GM12878 (cell line): ENCODE results near the gene SACM1L. TPM values are rescaled to one million over a fixed set of nuclear protein-coding genes. Genes with fewer than 3 reads are reported as not detected.

Experiments
- ATAC-seq: fragments of 200-7000 bp; cut with Tn5 transposase; 3 replicates; pipeline ENCODE4 v1.9.1; 2020; ENCODE audit warnings: mild to moderate bottlenecking, moderate library complexity
- BruUV-seq: library from RNA; stranded (reverse); fragments of 400-500 nt; replicated peaks from 2 replicates; lab custom pipeline; 2021; lab: Mats Ljungman, UMichigan
- CTCF ChIA-PET: fragments of 300-600 bp; sonication (Branson Sonifier 250); formaldehyde crosslinking; extraction: SDS; loops from one replicate; lab custom pipeline; 2021; ENCODE audit warnings: inconsistent platforms; lab: Yijun Ruan, JAX
- POLR2A ChIA-PET: fragments of 350-600 bp; formaldehyde crosslinking; extraction: SDS; loops from one replicate; lab custom pipeline; 2021; ENCODE audit warnings: inconsistent platforms; lab: Charles Lee
- RAD21 ChIA-PET: fragments of 300-600 bp; sonication (Branson Sonifier 250); formaldehyde crosslinking; loops from one replicate; lab custom pipeline; 2023; ENCODE audit warnings: antibody characterized with exemption; ENCODE audit not compliant: unreplicated experiment; lab: Charles Lee
- SMC1A ChIA-PET: fragments of 300-600 bp; sonication (Branson Sonifier 250); formaldehyde crosslinking; loops from one replicate; lab custom pipeline; 2023; ENCODE audit not compliant: unreplicated experiment, uncharacterized antibody; lab: Charles Lee
- DNase-seq: peaks from one replicate; pipeline ENCODE4 v3.0.0-alpha.2; 2011; ENCODE audit warnings: low read depth, low spot score
- FAIRE-seq: peaks from 3 replicates; lab custom pipeline; 2011; peaks lifted over from hg19 to GRCh38; lab: Jason Lieb, UNC
- H2AFZ ChIP-seq: 2 replicates; pipeline ENCODE4 v1.6.0; 2011; ENCODE audit warnings: low read depth, low read length, control low read depth; ENCODE audit not compliant: control insufficient read depth
- H3K27ac ChIP-seq: 2 replicates; pipeline ENCODE4 v1.5.1; 2011; ENCODE audit warnings: control low read depth; ENCODE audit not compliant: control insufficient read depth, insufficient read depth
- H3K27me3 ChIP-seq, 2 experiments: replicated peaks in 1 of 2; 2 replicates each; pipeline versions ENCODE4 v1.6.0 to v1.6.1; 2011; ENCODE audit warnings: low read length in 1 of 2; ENCODE audit not compliant: control insufficient read depth in 2 of 2, insufficient read depth in 2 of 2
- H3K36me3 ChIP-seq, 2 experiments: 2 replicates each; pipeline ENCODE4 v1.5.1; 2011; ENCODE audit warnings: low read length in 1 of 2; ENCODE audit not compliant: control insufficient read depth in 2 of 2, insufficient read depth in 2 of 2
- H3K4me1 ChIP-seq: 2 replicates; pipeline ENCODE4 v1.6.1; 2011; ENCODE audit warnings: mild to moderate bottlenecking, low read length, moderate library complexity, mixed read lengths; ENCODE audit not compliant: control insufficient read depth, insufficient read depth
- H3K4me2 ChIP-seq: 2 replicates; pipeline ENCODE4 v1.6.0; 2011; ENCODE audit warnings: control low read depth; ENCODE audit not compliant: control insufficient read depth, insufficient read depth
- H3K4me3 ChIP-seq: fragments of 200-600 bp; sonication (generic); 2 replicates; pipeline ENCODE4 v1.5.1; 2016
- H3K79me2 ChIP-seq: 2 replicates; pipeline ENCODE4 v1.6.0; 2011; ENCODE audit warnings: low read length; ENCODE audit not compliant: control insufficient read depth, insufficient read depth
- H3K9ac ChIP-seq: 2 replicates; pipeline ENCODE4 v1.8.0; 2011; ENCODE audit warnings: low read length, control low read depth, mixed read lengths; ENCODE audit not compliant: control insufficient read depth, insufficient read depth
- H3K9me3 ChIP-seq: replicated peaks from 3 replicates; pipeline ENCODE4 v1.5.1; 2011; ENCODE audit warnings: mild to moderate bottlenecking, low read length; ENCODE audit not compliant: control insufficient read depth, insufficient read depth
- H4K20me1 ChIP-seq: 2 replicates; pipeline ENCODE4 v1.6.0; 2011; ENCODE audit not compliant: control insufficient read depth, insufficient read depth
- HDGF ChIP-seq: fragments of 450-650 bp; IDR thresholded peaks from 2 replicates; pipeline ENCODE4 v1.6.1; 2016; ENCODE audit warnings: antibody characterized with exemption
- NR2F1 ChIP-seq: fragments of 450-650 bp; conservative IDR thresholded peaks from 2 replicates; pipeline ENCODE4 v1.6.1; 2017; ENCODE audit warnings: mild to moderate bottlenecking
- POLR2A ChIP-seq: IDR thresholded peaks from 2 replicates; pipeline ENCODE4 v1.6.1; 2011; ENCODE audit warnings: low read depth, mild to moderate bottlenecking, low read length
- RAD21 ChIP-seq: IDR thresholded peaks from 2 replicates; pipeline ENCODE4 v1.6.1; 2011; ENCODE audit warnings: mild to moderate bottlenecking, low read depth, low read length, moderate library complexity; ENCODE audit not compliant: insufficient read depth
- SMAD1 ChIP-seq: fragments of 450-650 bp; IDR thresholded peaks from 2 replicates; pipeline ENCODE4 v1.6.1; 2018; ENCODE audit warnings: mild to moderate bottlenecking, low read depth; ENCODE audit not compliant: partially characterized antibody
- SREBF1 ChIP-seq: IDR thresholded peaks from 2 replicates; pipeline ENCODE4 v1.6.1; 2012; ENCODE audit warnings: mild to moderate bottlenecking, low read length
- TAF1 ChIP-seq: IDR thresholded peaks from 2 replicates; pipeline ENCODE4 v1.6.1; 2011; ENCODE audit warnings: mild to moderate bottlenecking, low read depth, low read length, borderline replicate concordance
- TCF12 ChIP-seq: IDR thresholded peaks from 2 replicates; pipeline ENCODE4 v1.6.1; 2011; ENCODE audit warnings: low read depth, mild to moderate bottlenecking, low read length
- WGBS: methylation state at CpG from one replicate; pipeline ENCODE4 v1.1.6; 2016; ENCODE audit warnings: low lambda C conversion rate; ENCODE audit not compliant: insufficient replicate concordance, insufficient coverage; ENCODE audit errors: missing lambda C conversion rate; 5-methylcytosine and 5-hydroxymethylcytosine counted together
- in situ Hi-C: fragments of 300-500 bp; cut with MboI; formaldehyde crosslinking; loops from 9 replicates; pipeline ENCODE4 v1.14.3; 2018; ENCODE audit warnings: mixed read lengths
- intact Hi-C: fragments of 100-400 bp; cut with micrococcal nuclease; formaldehyde crosslinking; loops from one replicate; pipeline ENCODE4 v1.14.2; 2022; ENCODE audit not compliant: unreplicated experiment
- polyA plus RNA-seq, 11 experiments: library from polyadenylated mRNA; depleted of rRNA in 4 of 11; unstranded in 6 of 11; stranded (reverse) in 5 of 11; fragments of >200 nt; fragmentation: Nextera tagmentation in 4 of 11; fragmentation: Illumina TruSeq in 1 of 11; extraction: Ambion mirVana in 4 of 11; extraction: Trizol in 1 of 11; gene quantifications; 1 replicate in 1 of 11; 2 replicates in 10 of 11; pipeline versions ENCODE4 v1.2.1 to v1.2.3, GENCODE V29; 2011 to 2016; ENCODE audit warnings: inconsistent platforms in 2 of 11, missing spikeins in 2 of 11, low read depth in 1 of 11
- total RNA-seq, 4 experiments: library from RNA; depleted of rRNA in 3 of 4; stranded (reverse); fragments of >200 nt in 3 of 4; fragmentation: Illumina TruSeq in 1 of 4; extraction: Trizol in 1 of 4; gene quantifications; 2 replicates each; pipeline versions ENCODE4 v1.2.1 to v1.2.3, GENCODE V29; 2013 to 2021
- TF ChIP-seq, protein P1 (sequence below): fragments of 450-650 bp; IDR thresholded peaks from 2 replicates; pipeline ENCODE4 v1.6.1; 2017; ENCODE audit warnings: mild to moderate bottlenecking, moderate library complexity
- TF ChIP-seq, protein P2 (sequence below): fragments of 450-650 bp; conservative IDR thresholded peaks from 2 replicates; pipeline ENCODE4 v1.6.1; 2017; ENCODE audit warnings: mild to moderate bottlenecking, moderate library complexity
- TF ChIP-seq, protein P3 (sequence below): IDR thresholded peaks from 2 replicates; pipeline ENCODE4 v1.6.1; 2011; ENCODE audit warnings: borderline replicate concordance, low read depth, mild to moderate bottlenecking, moderate library complexity, mixed read lengths, low read length; ENCODE audit not compliant: insufficient read depth; ENCODE audit errors: extremely low read length
- TF ChIP-seq, protein P4 (sequence below): IDR thresholded peaks from 2 replicates; pipeline ENCODE4 v1.6.1; 2011; ENCODE audit warnings: mild to moderate bottlenecking, low read depth, low read length, moderate library complexity; ENCODE audit not compliant: insufficient replicate concordance

The SACM1L gene
- total and polyA plus RNA-seq, 10 of the 15 experiments (the other 5 are each of a cell fraction or from before 2014, with no cell fraction given) = 16.5 to 48.3 (median 28.9) TPM

DNA sequence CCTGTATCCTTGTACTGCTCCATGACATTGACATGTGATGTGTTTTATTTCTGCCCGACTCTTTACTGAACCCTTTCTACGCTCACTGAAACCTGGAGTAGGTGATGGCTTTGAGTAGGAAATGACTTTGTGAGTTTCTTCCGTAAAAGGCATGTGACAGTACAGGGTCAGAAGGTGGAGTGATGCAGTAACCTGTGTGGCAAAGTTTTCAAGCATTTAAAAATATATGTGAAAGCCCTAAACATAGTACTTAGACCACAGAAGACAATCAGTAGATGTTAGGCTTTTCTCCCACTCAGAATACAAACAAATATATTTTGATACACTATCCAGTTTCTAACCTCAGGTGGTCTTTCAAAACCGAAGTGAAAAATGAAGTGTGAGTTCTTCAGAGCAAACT lies 31.3 kb upstream of the SACM1L start (continued):
- TF ChIP-seq RAD21 = no peak

DNA sequence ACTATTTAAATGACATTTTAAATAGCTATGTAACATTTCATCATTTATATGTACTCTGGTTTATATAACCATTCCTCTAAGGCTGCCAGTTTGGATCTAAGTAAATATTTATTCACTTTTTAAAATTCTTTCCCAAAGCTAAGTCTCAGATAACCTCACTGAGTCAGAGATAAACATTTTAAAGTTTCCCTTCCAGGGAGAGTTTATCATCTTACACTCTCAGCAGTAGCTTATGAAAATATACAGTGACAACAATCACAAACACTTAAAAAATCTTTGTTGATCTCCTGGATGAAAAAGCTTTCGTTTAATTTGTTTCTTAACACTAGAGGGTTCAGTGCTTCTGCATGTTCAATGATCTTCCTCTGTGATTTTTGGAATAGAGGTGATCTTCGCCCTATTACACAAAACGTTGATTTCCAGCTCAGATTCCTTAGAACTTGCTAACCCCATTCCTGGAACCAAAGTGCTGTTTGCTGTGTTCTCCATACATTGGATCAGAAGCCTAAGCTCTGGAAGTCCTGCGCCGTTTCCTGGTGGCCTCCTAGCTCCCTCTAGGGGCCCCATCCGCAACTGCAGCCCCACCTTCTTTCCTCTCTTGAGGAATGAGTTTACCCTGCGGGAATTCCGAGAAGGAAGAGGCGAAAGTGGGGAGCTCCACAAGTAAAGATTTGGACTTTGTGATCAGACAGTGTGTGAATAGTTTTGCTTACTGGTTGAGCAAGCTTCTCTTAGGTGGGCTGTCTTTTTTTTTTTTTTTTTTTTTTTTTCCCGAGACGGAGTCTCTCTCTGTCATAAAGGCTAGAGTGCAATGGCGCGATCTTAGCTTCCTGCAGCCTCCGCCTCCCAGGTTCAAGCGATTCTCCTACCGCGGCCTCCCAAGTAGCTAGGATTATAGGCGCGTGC lies 29.3 kb upstream of the SACM1L start:
- Histone ChIP-seq H3K27ac (no peak overlapping the region), H4K20me1 (no peaks in the 10 kb centered on the region; the same call in 1 of the 2 replicates), H3K9me3 (no peaks in the 10 kb centered on the region), H3K79me2 (peaks cover 12% of the 10 kb centered on the region), H3K4me3 (no peak overlapping the region), H2AFZ (no peak overlapping the region), H3K27me3 (no peaks in the 10 kb centered on the region), H3K36me3 (peaks cover 0 to 3% of the 10 kb centered on the region in 2 experiments; a peak in 2 of 4 replicates), H3K9ac (no peak overlapping the region), H3K4me2 (no peak overlapping the region), H3K4me1 (peaks cover 41% of the 10 kb centered on the region)
- 32% methylated on average over 13 of the region's 19 CpGs for WGBS
- in situ Hi-C loops = loop anchor here (5.0 to 10.0 kb wide), 4 partner anchors 63 to 623 kb away; partner anchors contain the start of gene TMEM158
- ChIA-PET RAD21 (interaction anchor here (0.7 to 3.0 kb wide), 38 partner anchors 9 to 661 kb away, joined by 3 to 40 read pairs (median 4); partner anchors contain the start of genes LIMD1 and SACM1L), SMC1A (interaction anchor here (0.6 to 3.8 kb wide), 51 partner anchors 9 to 625 kb away, joined by 3 to 55 read pairs (median 5); partner anchors contain the start of genes LIMD1 and SACM1L), POLR2A (interaction anchor here (0.5 to 1.9 kb wide), 12 partner anchors 9 to 336 kb away, joined by 3 to 11 read pairs (median 4); partner anchors contain the start of genes LIMD1 and SACM1L), CTCF (interaction anchor here (0.7 to 13.5 kb wide), 94 partner anchors 10 to 675 kb away, joined by 3 to 259 read pairs (median 4); partner anchors contain the start of genes CXCR6, LIMD1 and SACM1L)
- intact Hi-C loops = loop anchor here (1.0 to 10.0 kb wide), 4 partner anchors 48 to 623 kb away; no protein-coding TSS in a partner anchor
- FAIRE-seq (no peak), ATAC-seq (no peak), DNase-seq (peak; percentile 20)
- BruUV-seq = no TSS peak
- TF ChIP-seq, protein P1, sequence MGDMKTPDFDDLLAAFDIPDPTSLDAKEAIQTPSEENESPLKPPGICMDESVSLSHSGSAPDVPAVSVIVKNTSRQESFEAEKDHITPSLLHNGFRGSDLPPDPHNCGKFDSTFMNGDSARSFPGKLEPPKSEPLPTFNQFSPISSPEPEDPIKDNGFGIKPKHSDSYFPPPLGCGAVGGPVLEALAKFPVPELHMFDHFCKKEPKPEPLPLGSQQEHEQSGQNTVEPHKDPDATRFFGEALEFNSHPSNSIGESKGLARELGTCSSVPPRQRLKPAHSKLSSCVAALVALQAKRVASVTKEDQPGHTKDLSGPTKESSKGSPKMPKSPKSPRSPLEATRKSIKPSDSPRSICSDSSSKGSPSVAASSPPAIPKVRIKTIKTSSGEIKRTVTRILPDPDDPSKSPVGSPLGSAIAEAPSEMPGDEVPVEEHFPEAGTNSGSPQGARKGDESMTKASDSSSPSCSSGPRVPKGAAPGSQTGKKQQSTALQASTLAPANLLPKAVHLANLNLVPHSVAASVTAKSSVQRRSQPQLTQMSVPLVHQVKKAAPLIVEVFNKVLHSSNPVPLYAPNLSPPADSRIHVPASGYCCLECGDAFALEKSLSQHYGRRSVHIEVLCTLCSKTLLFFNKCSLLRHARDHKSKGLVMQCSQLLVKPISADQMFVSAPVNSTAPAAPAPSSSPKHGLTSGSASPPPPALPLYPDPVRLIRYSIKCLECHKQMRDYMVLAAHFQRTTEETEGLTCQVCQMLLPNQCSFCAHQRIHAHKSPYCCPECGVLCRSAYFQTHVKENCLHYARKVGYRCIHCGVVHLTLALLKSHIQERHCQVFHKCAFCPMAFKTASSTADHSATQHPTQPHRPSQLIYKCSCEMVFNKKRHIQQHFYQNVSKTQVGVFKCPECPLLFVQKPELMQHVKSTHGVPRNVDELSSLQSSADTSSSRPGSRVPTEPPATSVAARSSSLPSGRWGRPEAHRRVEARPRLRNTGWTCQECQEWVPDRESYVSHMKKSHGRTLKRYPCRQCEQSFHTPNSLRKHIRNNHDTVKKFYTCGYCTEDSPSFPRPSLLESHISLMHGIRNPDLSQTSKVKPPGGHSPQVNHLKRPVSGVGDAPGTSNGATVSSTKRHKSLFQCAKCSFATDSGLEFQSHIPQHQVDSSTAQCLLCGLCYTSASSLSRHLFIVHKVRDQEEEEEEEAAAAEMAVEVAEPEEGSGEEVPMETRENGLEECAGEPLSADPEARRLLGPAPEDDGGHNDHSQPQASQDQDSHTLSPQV = no peak
- TF ChIP-seq, protein P2, sequence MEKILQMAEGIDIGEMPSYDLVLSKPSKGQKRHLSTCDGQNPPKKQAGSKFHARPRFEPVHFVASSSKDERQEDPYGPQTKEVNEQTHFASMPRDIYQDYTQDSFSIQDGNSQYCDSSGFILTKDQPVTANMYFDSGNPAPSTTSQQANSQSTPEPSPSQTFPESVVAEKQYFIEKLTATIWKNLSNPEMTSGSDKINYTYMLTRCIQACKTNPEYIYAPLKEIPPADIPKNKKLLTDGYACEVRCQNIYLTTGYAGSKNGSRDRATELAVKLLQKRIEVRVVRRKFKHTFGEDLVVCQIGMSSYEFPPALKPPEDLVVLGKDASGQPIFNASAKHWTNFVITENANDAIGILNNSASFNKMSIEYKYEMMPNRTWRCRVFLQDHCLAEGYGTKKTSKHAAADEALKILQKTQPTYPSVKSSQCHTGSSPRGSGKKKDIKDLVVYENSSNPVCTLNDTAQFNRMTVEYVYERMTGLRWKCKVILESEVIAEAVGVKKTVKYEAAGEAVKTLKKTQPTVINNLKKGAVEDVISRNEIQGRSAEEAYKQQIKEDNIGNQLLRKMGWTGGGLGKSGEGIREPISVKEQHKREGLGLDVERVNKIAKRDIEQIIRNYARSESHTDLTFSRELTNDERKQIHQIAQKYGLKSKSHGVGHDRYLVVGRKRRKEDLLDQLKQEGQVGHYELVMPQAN = no peak
- TF ChIP-seq TCF12 (no peak), POLR2A (no peak), NR2F1 (no peak), TAF1 (no peak), SREBF1 (no peak), SMAD1 (no peak), HDGF (no peak)
- TF ChIP-seq, protein P3, sequence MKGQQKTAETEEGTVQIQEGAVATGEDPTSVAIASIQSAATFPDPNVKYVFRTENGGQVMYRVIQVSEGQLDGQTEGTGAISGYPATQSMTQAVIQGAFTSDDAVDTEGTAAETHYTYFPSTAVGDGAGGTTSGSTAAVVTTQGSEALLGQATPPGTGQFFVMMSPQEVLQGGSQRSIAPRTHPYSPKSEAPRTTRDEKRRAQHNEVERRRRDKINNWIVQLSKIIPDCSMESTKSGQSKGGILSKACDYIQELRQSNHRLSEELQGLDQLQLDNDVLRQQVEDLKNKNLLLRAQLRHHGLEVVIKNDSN = no peak
- TF ChIP-seq, protein P4, sequence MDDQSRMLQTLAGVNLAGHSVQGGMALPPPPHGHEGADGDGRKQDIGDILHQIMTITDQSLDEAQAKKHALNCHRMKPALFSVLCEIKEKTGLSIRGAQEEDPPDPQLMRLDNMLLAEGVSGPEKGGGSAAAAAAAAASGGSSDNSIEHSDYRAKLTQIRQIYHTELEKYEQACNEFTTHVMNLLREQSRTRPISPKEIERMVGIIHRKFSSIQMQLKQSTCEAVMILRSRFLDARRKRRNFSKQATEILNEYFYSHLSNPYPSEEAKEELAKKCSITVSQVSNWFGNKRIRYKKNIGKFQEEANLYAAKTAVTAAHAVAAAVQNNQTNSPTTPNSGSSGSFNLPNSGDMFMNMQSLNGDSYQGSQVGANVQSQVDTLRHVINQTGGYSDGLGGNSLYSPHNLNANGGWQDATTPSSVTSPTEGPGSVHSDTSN = no peak
